ENCODE results near the gene UGCG. TPM values are rescaled to one million over a fixed set of nuclear protein-coding genes. Genes with fewer than 3 reads are reported as not detected.

The UGCG gene
- total RNA-seq, 1 experiment from 2014 or later, result 23.3 TPM

GRCh38 chr9:111916234-111916645 lies 19.6 kb downstream of the UGCG start:
- H3K9ac ChIP-seq (ENCODE audit: extremely low read depth, insufficient read length, low read length), result no peak overlapping the region
- H3K18ac ChIP-seq (ENCODE audit: insufficient read length, low read depth, low read length), result no peak overlapping the region
- peaks cover 5% of the 10 kb centered on the region; the same call in 1 of the 2 replicates for H3K79me2 ChIP-seq (ENCODE audit: insufficient read depth, low read length)
- H3K27ac Mint-ChIP-seq, result no peak overlapping the region
- H3K56ac ChIP-seq (ENCODE audit: insufficient read length, low read depth, low read length), result no peak overlapping the region
- H3K4me1 Mint-ChIP-seq, result no peaks in the 10 kb centered on the region
- no peak overlapping the region for H3K14ac ChIP-seq (ENCODE audit: insufficient read depth, low read length)
- no peak overlapping the region for H4K5ac ChIP-seq (ENCODE audit: insufficient read length, low read depth, low read length)
- H2BK15ac ChIP-seq (ENCODE audit: low read depth, low read length), result no peak overlapping the region
- no peak overlapping the region for H3K4me3 Mint-ChIP-seq
- no peaks in the 10 kb centered on the region for H3K23me2 ChIP-seq (ENCODE audit: insufficient read length, low read depth, low read length, poor library complexity, severe bottlenecking)
- no peak overlapping the region for H3K27ac ChIP-seq (ENCODE audit: insufficient read length, low read depth, low read length)
- H4K91ac ChIP-seq (ENCODE audit: insufficient read length, low read depth, low read length), result no peak overlapping the region
- H2AK5ac ChIP-seq (ENCODE audit: insufficient read length, low read length), result no peak overlapping the region
- no peaks in the 10 kb centered on the region for H3K9me3 ChIP-seq (ENCODE audit: control insufficient read depth, low read depth, low read length)
- no peak overlapping the region for H3K4ac ChIP-seq (ENCODE audit: low read depth, low read length)
- H2BK12ac ChIP-seq (ENCODE audit: insufficient read length, low read depth, low read length), result no peak overlapping the region
- H3T11ph ChIP-seq (ENCODE audit: low read length), result no peak overlapping the region
- no peak overlapping the region for H2AFZ ChIP-seq (ENCODE audit: low read length)
- 100% methylated on average over 1 of the region's 3 CpGs for WGBS (ENCODE audit: extremely low coverage, insufficient read length, low lambda C conversion rate)
- no peak overlapping the region for H2BK20ac ChIP-seq (ENCODE audit: low read depth, low read length, poor library complexity, severe bottlenecking)
- TF ChIP-seq CTCF (conservative IDR thresholded peaks at IDR 0.05), result no peak
- H3K4me2 ChIP-seq (ENCODE audit: insufficient read depth, insufficient read length, low read length), result no peak overlapping the region
- H3K27me3 Mint-ChIP-seq (ENCODE audit: low read depth), result no peaks in the 10 kb centered on the region
- no peaks in the 10 kb centered on the region for H4K20me1 ChIP-seq (ENCODE audit: control insufficient read depth, insufficient read depth, insufficient read length)
- H3K4me1 ChIP-seq (ENCODE audit: insufficient read depth, low read length), result no peaks in the 10 kb centered on the region
- no peak overlapping the region for H4K8ac ChIP-seq (replicated peaks; ENCODE audit: insufficient read length, low read depth, low read length)
- H2BK120ac ChIP-seq (ENCODE audit: low read depth, low read length, poor library complexity, severe bottlenecking), result no peak overlapping the region
- no peak overlapping the region for H3K23ac ChIP-seq (ENCODE audit: insufficient read length, low read depth, low read length)
- H3K9me3 Mint-ChIP-seq, result no peaks in the 10 kb centered on the region
- no peak overlapping the region for H2BK5ac ChIP-seq (ENCODE audit: insufficient read length, low read length)
- no peaks in the 10 kb centered on the region for H3K27me3 ChIP-seq (ENCODE audit: insufficient read depth, low read length)
- peaks cover 3 to 27% (median 27%) of the 10 kb centered on the region in 3 experiments; a peak in 6 of 7 replicates for H3K36me3 Mint-ChIP-seq (ENCODE audit: insufficient read depth in 1 of 3, low read depth in 3 of 3)
- DNase-seq, result no peak
- peaks cover 6% of the 10 kb centered on the region for H3K79me1 ChIP-seq (ENCODE audit: insufficient read depth, low read depth, low read length, poor library complexity, severe bottlenecking)

Measured in H9 (cell line).